H1 (cell line): ENCODE results near the gene MPZL3. TPM values are rescaled to one million over a fixed set of nuclear protein-coding genes. Genes with fewer than 3 reads are reported as not detected.

Experiments used
- CTCF ChIA-PET: fragments of 300-600 bp; sonication (Branson Sonifier 250); formaldehyde crosslinking; loops from one replicate; lab custom pipeline; 2021; ENCODE audit not compliant: partially characterized antibody; lab: Charles Lee
- POLR2A ChIA-PET: fragments of 300-600 bp; sonication (Branson Sonifier 250); formaldehyde crosslinking; loops from one replicate; lab custom pipeline; 2021; ENCODE audit warnings: inconsistent platforms; ENCODE audit not compliant: partially characterized antibody; lab: Charles Lee
- DNase-seq, 2 experiments: peaks; one replicate each; pipeline versions ENCODE4 v3.0.0 to v3.0.0-alpha.2; 2010 to 2022; ENCODE audit warnings: low spot score in 2 of 2, low read depth in 1 of 2, mixed read lengths in 1 of 2
- FAIRE-seq: peaks from 2 replicates; lab custom pipeline; 2011; peaks lifted over from hg19 to GRCh38; lab: Jason Lieb, UNC
- H2AFZ ChIP-seq: 2 replicates; pipeline ENCODE4 v1.8.1; 2012; ENCODE audit warnings: low read length, inconsistent platforms
- H2AK5ac ChIP-seq: 2 replicates; pipeline ENCODE4 v1.6.1; 2013; ENCODE audit warnings: low read depth, low read length
- H2BK120ac ChIP-seq: replicated peaks from 2 replicates; pipeline ENCODE3; 2013; ENCODE audit warnings: low read depth, low read length, inconsistent platforms
- H2BK12ac ChIP-seq: 2 replicates; pipeline ENCODE4 v1.6.1; 2013; ENCODE audit warnings: low read depth, low read length
- H2BK15ac ChIP-seq: 2 replicates; pipeline ENCODE4 v1.6.1; 2013; ENCODE audit warnings: low read length
- H2BK20ac ChIP-seq: 2 replicates; pipeline ENCODE4 v1.6.1; 2013; ENCODE audit warnings: low read length
- H2BK5ac ChIP-seq: 2 replicates; pipeline ENCODE4 v1.6.1; 2013; ENCODE audit warnings: low read depth, low read length
- H3K14ac ChIP-seq: 2 replicates; pipeline ENCODE4 v1.6.1; 2013; ENCODE audit warnings: inconsistent platforms; ENCODE audit not compliant: insufficient read length
- H3K18ac ChIP-seq: 2 replicates; pipeline ENCODE4 v1.6.1; 2013; ENCODE audit warnings: low read length; ENCODE audit errors: extremely low read depth
- H3K23ac ChIP-seq: 2 replicates; pipeline ENCODE4 v1.6.1; 2013; ENCODE audit warnings: inconsistent platforms; ENCODE audit not compliant: insufficient read length
- H3K23me2 ChIP-seq: 2 replicates; pipeline ENCODE4 v1.6.1; 2013; ENCODE audit warnings: low read depth, low read length
- H3K27ac ChIP-seq: 2 replicates; pipeline ENCODE4 v1.6.1; 2011; ENCODE audit warnings: low read depth, low read length, inconsistent platforms
- H3K27me3 ChIP-seq, 4 experiments: replicated peaks in 1 of 4; 1 replicate in 1 of 4; 2 replicates in 3 of 4; pipeline versions ENCODE4 v1.6.1 to v1.8.1; 2011 to 2013; ENCODE audit warnings: low read length in 3 of 4, mild to moderate bottlenecking in 3 of 4, inconsistent platforms in 2 of 4, mixed read lengths in 2 of 4, moderate library complexity in 1 of 4; ENCODE audit not compliant: control insufficient read depth in 3 of 4, insufficient read depth in 3 of 4; ENCODE audit errors: extremely low read depth in 1 of 4
- H3K36me3 ChIP-seq, 4 experiments: 2 replicates each; pipeline versions ENCODE4 v1.6.1 to v1.8.1; 2011 to 2013; ENCODE audit warnings: mild to moderate bottlenecking in 4 of 4, low read length in 3 of 4, moderate library complexity in 2 of 4, control low read depth in 1 of 4, inconsistent platforms in 1 of 4; ENCODE audit not compliant: insufficient read depth in 4 of 4, control insufficient read depth in 2 of 4
- H3K4ac ChIP-seq: replicated peaks from 2 replicates; pipeline ENCODE3; 2013; ENCODE audit warnings: low read length, low read depth, mixed read lengths, inconsistent platforms; ENCODE audit not compliant: insufficient read length
- H3K4me1 ChIP-seq, 4 experiments: replicated peaks in 1 of 4; 1 replicate in 1 of 4; 2 replicates in 3 of 4; pipeline versions ENCODE4 v1.6.1 to v1.8.1; 2011 to 2013; ENCODE audit warnings: low read length in 3 of 4, inconsistent platforms in 2 of 4, mixed read lengths in 1 of 4; ENCODE audit not compliant: insufficient read depth in 4 of 4, control insufficient read depth in 3 of 4
- H3K4me2 ChIP-seq, 2 experiments: 2 replicates each; pipeline versions ENCODE4 v1.6.1 to v1.8.1; 2011 to 2013; ENCODE audit warnings: low read depth in 2 of 2, low read length in 2 of 2, control low read depth in 1 of 2, inconsistent platforms in 1 of 2, mild to moderate bottlenecking in 1 of 2; ENCODE audit not compliant: insufficient read depth in 1 of 2
- H3K4me3 ChIP-seq, 4 experiments: fragments of 200-600, 300-600 bp in 1 of 4; sonication (generic), shearing (Covaris generic), sonication (Bioruptor Twin) in 1 of 4; 2 replicates each; pipeline versions ENCODE4 v1.5.1 to v1.8.1; 2011 to 2016; ENCODE audit warnings: low read length in 4 of 4, low read depth in 3 of 4, control low read depth in 2 of 4, inconsistent platforms in 2 of 4, mild to moderate bottlenecking in 2 of 4, mixed read lengths in 1 of 4, moderate library complexity in 1 of 4; ENCODE audit not compliant: insufficient read depth in 2 of 4; ENCODE audit errors: extremely low read depth in 1 of 4
- H3K56ac ChIP-seq: replicated peaks from 2 replicates; pipeline ENCODE3; 2013; ENCODE audit warnings: low read depth, mild to moderate bottlenecking, mixed read lengths, low read length, inconsistent platforms; ENCODE audit not compliant: insufficient read length
- H3K79me1 ChIP-seq: 2 replicates; pipeline ENCODE4 v1.6.1; 2013; ENCODE audit warnings: low read depth, low read length, control low read depth
- H3K79me2 ChIP-seq, 2 experiments: 2 replicates each; pipeline versions ENCODE4 v1.6.1 to v1.8.1; 2012 to 2013; ENCODE audit warnings: low read length in 2 of 2, mild to moderate bottlenecking in 2 of 2, inconsistent platforms in 1 of 2; ENCODE audit not compliant: insufficient read depth in 2 of 2, control insufficient read depth in 1 of 2
- H3K9ac ChIP-seq, 4 experiments: replicated peaks in 1 of 4; 1 replicate in 1 of 4; 2 replicates in 3 of 4; pipeline versions ENCODE4 v1.6.1 to v1.8.1; 2011 to 2013; ENCODE audit warnings: low read depth in 3 of 4, low read length in 3 of 4, control low read depth in 2 of 4, mild to moderate bottlenecking in 2 of 4, moderate library complexity in 2 of 4, inconsistent platforms in 1 of 4; ENCODE audit errors: extremely low read depth in 1 of 4
- H3K9me3 ChIP-seq, 2 experiments: 2 replicates each; pipeline versions ENCODE4 v1.6.1 to v1.8.1; 2012 to 2013; ENCODE audit warnings: mild to moderate bottlenecking in 2 of 2, moderate library complexity in 2 of 2, control low read depth in 1 of 2, inconsistent platforms in 1 of 2, low read depth in 1 of 2, low read length in 1 of 2, mixed read lengths in 1 of 2; ENCODE audit not compliant: insufficient read depth in 2 of 2
- H4K20me1 ChIP-seq, 2 experiments: replicated peaks in 1 of 2; 2 replicates each; pipeline versions ENCODE3 to v1.8.1; 2011 to 2013; ENCODE audit warnings: inconsistent platforms in 2 of 2, low read length in 2 of 2, mild to moderate bottlenecking in 1 of 2; ENCODE audit not compliant: insufficient read depth in 2 of 2, control insufficient read depth in 1 of 2
- H4K5ac ChIP-seq: 2 replicates; pipeline ENCODE4 v1.6.1; 2013; ENCODE audit warnings: low read length, low read depth, mixed read lengths, inconsistent platforms; ENCODE audit not compliant: insufficient read length
- H4K8ac ChIP-seq: 2 replicates; pipeline ENCODE4 v1.8.0; 2013; ENCODE audit warnings: mild to moderate bottlenecking, moderate library complexity, low read length, inconsistent platforms; ENCODE audit not compliant: insufficient read depth; ENCODE audit errors: extremely low read depth
- H4K91ac ChIP-seq: replicated peaks from 2 replicates; pipeline ENCODE3; 2013; ENCODE audit warnings: low read length, mixed read lengths, inconsistent platforms; ENCODE audit not compliant: insufficient read length
- ATF3 ChIP-seq: IDR thresholded peaks from 2 replicates; pipeline ENCODE4 v1.6.1; 2011; ENCODE audit warnings: low read depth, mild to moderate bottlenecking, low read length; ENCODE audit not compliant: insufficient read depth
- CHD2 ChIP-seq: IDR thresholded peaks from 2 replicates; pipeline ENCODE4 v1.6.1; 2012; ENCODE audit warnings: low read length, improper control_type of control experiment
- EZH2 ChIP-seq: fragments of 200-600 bp; sonication (generic); IDR thresholded peaks from 2 replicates; pipeline ENCODE4 v1.7.1; 2012; ENCODE audit warnings: low read depth, mild to moderate bottlenecking, moderate library complexity, low read length, inconsistent platforms; ENCODE audit not compliant: severe bottlenecking
- MAX ChIP-seq: IDR thresholded peaks from 2 replicates; pipeline ENCODE4 v1.6.1; 2012; ENCODE audit warnings: inconsistent platforms
- SAP30 ChIP-seq: fragments of 300-600 bp; sonication (generic); IDR thresholded peaks from 2 replicates; pipeline ENCODE4 v1.7.1; 2012; ENCODE audit warnings: low read length, moderate library complexity, mild to moderate bottlenecking, inconsistent platforms; ENCODE audit not compliant: insufficient read depth, insufficient replicate concordance
- TBP ChIP-seq: IDR thresholded peaks from 2 replicates; pipeline ENCODE4 v1.6.1; 2011; ENCODE audit warnings: low read depth, low read length, improper control_type of control experiment
- TEAD4 ChIP-seq: IDR thresholded peaks from 2 replicates; pipeline ENCODE4 v1.6.1; 2012; ENCODE audit warnings: low read depth, low read length, inconsistent platforms, mixed read lengths
- WGBS, 2 experiments: shearing (Covaris generic) in 1 of 2; methylation state at CpG; one replicate each; pipeline versions ENCODE4 v1.1.6 to v1.1.7; 2013 to 2015; ENCODE audit warnings: low lambda C conversion rate in 2 of 2, mixed read lengths in 2 of 2, inconsistent platforms in 1 of 2, low coverage in 1 of 2, missing lambda C conversion rate in 1 of 2; ENCODE audit not compliant: insufficient replicate concordance in 2 of 2, insufficient coverage in 1 of 2, insufficient read length in 1 of 2; ENCODE audit errors: extremely low coverage in 1 of 2, missing lambda C conversion rate in 1 of 2; 5-methylcytosine and 5-hydroxymethylcytosine counted together
- long read RNA-seq, 2 experiments: library from RNA in 1 of 2; library from capped mRNA in 1 of 2; stranded (forward); transcript quantifications; one replicate each; pipeline ENCODE4 v2.0.0, GENCODE V29; 2021; ENCODE audit warnings: inconsistent platforms in 1 of 2
- polyA minus RNA-seq, 3 experiments: library from RNA; depleted of rRNA, polyadenylated mRNA; stranded (reverse); fragments of >200 nt; gene quantifications; 1 replicate in 2 of 3; 2 replicates in 1 of 3; pipeline ENCODE4 v1.2.3, GENCODE V29; 2011
- polyA plus RNA-seq, 7 experiments: library from polyadenylated mRNA; depleted of rRNA in 3 of 7; stranded (reverse) in 5 of 7; unstranded in 2 of 7; fragments of >200 nt in 5 of 7; fragments of 200-250 nt in 2 of 7; gene quantifications; 1 replicate in 5 of 7; 2 replicates in 1 of 7; 4 replicates in 1 of 7; pipeline versions ENCODE4 v1.2.1 to v1.2.3, GENCODE V29; 2011 to 2013; ENCODE audit warnings: missing spikeins in 2 of 7, mixed read lengths in 2 of 7
- total RNA-seq: library from RNA; stranded (reverse); fragmentation: NEBNext Ultra II Directional; extraction: Animal tissue kit (Norgen Biotek cat#: 25700); gene quantifications from 2 replicates; pipeline ENCODE4 v1.2.1, GENCODE V29; 2021

The MPZL3 gene
- total RNA-seq: 3.3 and 3.9 TPM in 2 replicates
- polyA plus RNA-seq (2011; rRNA removed): 1.1 and 1.2 TPM in 2 replicates
- 1.6 TPM for polyA plus RNA-seq (2011; cell fraction: cytosol; rRNA removed)
- 0.83 TPM for polyA plus RNA-seq (2011; cell fraction: nucleus; rRNA removed)
- 1.6 to 2.3 TPM (median 1.8 TPM) in 4 replicates for polyA plus RNA-seq (2012, experiment 1 of 2)
- polyA plus RNA-seq (2012, experiment 2 of 2): 0.66 TPM
- 2.4 TPM for polyA plus RNA-seq (2013, experiment 1 of 2)
- 3.2 TPM for polyA plus RNA-seq (2013, experiment 2 of 2)
- 5.5 TPM in 2 replicates for polyA minus RNA-seq (2011; rRNA and poly(A)+ RNA removed)
- polyA minus RNA-seq (2011; cell fraction: cytosol; rRNA and poly(A)+ RNA removed): 2.4 TPM
- polyA minus RNA-seq (2011; cell fraction: nucleus; rRNA and poly(A)+ RNA removed): 0.80 TPM
- long read RNA-seq, experiment 1, partial matches to known transcripts: 0 of 3 reads
- long read RNA-seq, experiment 1, other reads (novel, unspliced or antisense): 2 of 3 reads
- long read RNA-seq, experiment 2, partial matches to known transcripts: 0 of 3 reads
- long read RNA-seq, experiment 2, other reads (novel, unspliced or antisense): 1 of 3 reads

GRCh38 chr11:118251858-118252652 is at the start of gene MPZL3:
Gene MPZL3 (minus strand): TSS chr11:118252365. CDS start chr11:118252294, 71 bp downstream.
- H4K91ac ChIP-seq: peak within 1 kb of the TSS; percentile 97
- H3K4me3 ChIP-seq: peak within 1 kb of the TSS; percentile 83 to 97 (median 90)
- H3K23ac ChIP-seq: no peak within 1 kb of the TSS
- POLR2A ChIA-PET: interaction anchor here (0.5 to 1.2 kb wide), 4 partner anchors 10 to 70 kb away, joined by 3 to 6 read pairs (median 3); partner anchors contain the start of gene MPZL2
- no peak within 1 kb of the TSS for H2AK5ac ChIP-seq
- H3K23me2 ChIP-seq: peaks cover 2% of the 10 kb centered on the region; the same call in 1 of the 2 replicates
- peak within 1 kb of the TSS; percentile 91 for H2BK20ac ChIP-seq
- CTCF ChIA-PET: interaction anchor here (0.8 to 1.7 kb wide), 5 partner anchors 11 to 103 kb away, joined by 3 to 6 read pairs (median 3); no protein-coding TSS in a partner anchor
- peak within 1 kb of the TSS; percentile 98; the same call in 1 of the 2 replicates for H4K8ac ChIP-seq
- H4K5ac ChIP-seq: peak within 1 kb of the TSS; percentile 96
- DNase-seq (peak; percentile 29 to 87), FAIRE-seq (peak; percentile 96)
- peak within 1 kb of the TSS; percentile 96 for H3K4ac ChIP-seq
- H2BK5ac ChIP-seq: peak within 1 kb of the TSS; percentile 97
- H3K27me3 ChIP-seq: peaks cover 0 to 5% (median under 1%) of the 10 kb centered on the region in 4 experiments; a peak in 2 of 7 replicates
- H2BK15ac ChIP-seq: 0 out of 2 replicates have a peak within 1 kb of the TSS, but pooled peaks have one; percentile 66
- peak within 1 kb of the TSS; percentile 89 for H2BK12ac ChIP-seq
- no peaks in the 10 kb centered on the region for H3K9me3 ChIP-seq
- H3K56ac ChIP-seq: peak within 1 kb of the TSS; percentile 80
- H3K4me1 ChIP-seq: no peaks in the 10 kb centered on the region
- H2BK120ac ChIP-seq: peak within 1 kb of the TSS; percentile 89
- no peaks in the 10 kb centered on the region for H3K36me3 ChIP-seq
- peak within 1 kb of the TSS; percentile 98 for H2AFZ ChIP-seq
- H3K79me2 ChIP-seq: no peaks in the 10 kb centered on the region
- H3K18ac ChIP-seq: peak within 1 kb of the TSS; percentile 99
- H4K20me1 ChIP-seq: no peaks in the 10 kb centered on the region
- H3K27ac ChIP-seq: peak within 1 kb of the TSS; percentile 99
- peak within 1 kb of the TSS; percentile 51 to 98 (median 96) for H3K9ac ChIP-seq
- H3K4me2 ChIP-seq: peak within 1 kb of the TSS; percentile 70 to 73
- peak within 1 kb of the TSS; percentile 90 for H3K14ac ChIP-seq
- WGBS, 2 experiments: 21% methylated on average over 28 of the region's 33 CpGs; no CpG with 5 or more reads in 1 of the 2 experiments
- no peaks in the 10 kb centered on the region for H3K79me1 ChIP-seq
- TF ChIP-seq ATF3 (no peak), TEAD4 (peak; percentile 26; the same call in 1 of the 2 replicates), TBP (peak; percentile 63; the same call in 1 of the 2 replicates), EZH2 (no peak), MAX (peak; percentile 55), SAP30 (peak; percentile 67), CHD2 (no peak)
